ENCODE data around the gene MAP1B. TPM values are rescaled to one million over a fixed set of nuclear protein-coding genes. Genes with fewer than 3 reads are reported as not detected.

MAP1B gene
- total and polyA plus RNA-seq, 10 donors: 0.68 to 17.3 (median 9.8) TPM

- TF ChIP-seq, protein P1, sequence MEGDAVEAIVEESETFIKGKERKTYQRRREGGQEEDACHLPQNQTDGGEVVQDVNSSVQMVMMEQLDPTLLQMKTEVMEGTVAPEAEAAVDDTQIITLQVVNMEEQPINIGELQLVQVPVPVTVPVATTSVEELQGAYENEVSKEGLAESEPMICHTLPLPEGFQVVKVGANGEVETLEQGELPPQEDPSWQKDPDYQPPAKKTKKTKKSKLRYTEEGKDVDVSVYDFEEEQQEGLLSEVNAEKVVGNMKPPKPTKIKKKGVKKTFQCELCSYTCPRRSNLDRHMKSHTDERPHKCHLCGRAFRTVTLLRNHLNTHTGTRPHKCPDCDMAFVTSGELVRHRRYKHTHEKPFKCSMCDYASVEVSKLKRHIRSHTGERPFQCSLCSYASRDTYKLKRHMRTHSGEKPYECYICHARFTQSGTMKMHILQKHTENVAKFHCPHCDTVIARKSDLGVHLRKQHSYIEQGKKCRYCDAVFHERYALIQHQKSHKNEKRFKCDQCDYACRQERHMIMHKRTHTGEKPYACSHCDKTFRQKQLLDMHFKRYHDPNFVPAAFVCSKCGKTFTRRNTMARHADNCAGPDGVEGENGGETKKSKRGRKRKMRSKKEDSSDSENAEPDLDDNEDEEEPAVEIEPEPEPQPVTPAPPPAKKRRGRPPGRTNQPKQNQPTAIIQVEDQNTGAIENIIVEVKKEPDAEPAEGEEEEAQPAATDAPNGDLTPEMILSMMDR (IDR thresholded peaks at IDR 0.05 in 8 of 11, conservative IDR thresholded peaks at IDR 0.05 in 3 of 11): no peak
- no peak for TF ChIP-seq POLR2AphosphoS5 (IDR thresholded peaks at IDR 0.05)
- TF ChIP-seq POLR2A (IDR thresholded peaks at IDR 0.05): no peak
- H3K4me1 ChIP-seq: peaks cover 0 to 18% (median 0%) of the 10 kb centered on the region in 6 donors
- intact Hi-C loops (cut with DNase I; ENCODE audit: low total_unique reads): no loop called here
- no peaks in the 10 kb centered on the region for H3K27me3 ChIP-seq (replicated peaks in 1 of 7)
- no peak for DNase-seq
- H3K9me3 ChIP-seq: no peaks in the 10 kb centered on the region
- H3K36me3 ChIP-seq: peaks cover 0 to 19% (median 0%) of the 10 kb centered on the region in 6 donors
- no peak overlapping the region for H3K27ac ChIP-seq
- H3K4me3 ChIP-seq: no peak overlapping the region
- 95 to 99% (median 97%) methylated on average over 3 of the region's 3 CpGs for WGBS, 5 donors
Measured at GRCh38 chr5:72255237-72255636, 148.0 kb downstream of the MAP1B start.

- Histone ChIP-seq H3K4me3 (no peak overlapping the region), H3K9me3 (no peaks in the 10 kb centered on the region), H3K27ac (no peak overlapping the region), H3K27me3 (replicated peaks in 1 of 7) (no peaks in the 10 kb centered on the region), H3K4me1 (peaks cover 0 to 18% (median 0%) of the 10 kb centered on the region in 6 donors), H3K36me3 (peaks cover 0 to 20% (median 0%) of the 10 kb centered on the region in 6 donors)
- TF ChIP-seq, protein P1 (IDR thresholded peaks at IDR 0.05 in 8 of 11, conservative IDR thresholded peaks at IDR 0.05 in 3 of 11): no peak
- TF ChIP-seq POLR2A (IDR thresholded peaks at IDR 0.05) (no peak), POLR2AphosphoS5 (IDR thresholded peaks at IDR 0.05) (no peak)
- no peak for DNase-seq
- intact Hi-C loops (cut with DNase I; ENCODE audit: low total_unique reads): no loop called here
- 91 to 97% (median 94%) methylated on average over 2 of the region's 2 CpGs for WGBS, 5 donors
Measured at GRCh38 chr5:72255670-72256069, 148.4 kb downstream of the MAP1B start.

DNA sequence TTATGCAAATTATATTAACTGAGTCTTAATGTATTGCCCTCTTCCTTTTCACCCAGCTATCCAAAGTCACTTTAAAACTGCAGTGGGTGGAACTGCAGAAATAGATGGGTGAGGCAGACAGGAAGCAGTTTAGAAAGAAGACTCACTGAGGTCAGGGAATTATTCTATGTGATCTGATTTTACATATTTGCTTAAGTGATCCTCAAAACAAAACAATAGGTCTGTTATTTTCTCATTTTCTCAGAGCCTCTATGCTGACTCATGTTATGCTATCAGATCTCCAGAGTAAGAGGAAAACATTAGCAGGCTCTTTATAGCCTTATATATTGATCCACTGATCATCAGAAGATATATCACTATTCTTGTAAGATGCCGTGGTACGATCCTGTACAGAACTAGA lies 149.3 kb downstream of the MAP1B start:
- 95 to 98% (median 97%) methylated on average over 2 of the region's 2 CpGs for WGBS, 5 donors
- Histone ChIP-seq H3K9me3 (no peaks in the 10 kb centered on the region), H3K4me3 (no peak overlapping the region), H3K4me1 (peaks cover 0 to 18% (median 0%) of the 10 kb centered on the region in 6 donors), H3K27ac (no peak overlapping the region), H3K36me3 (peaks cover 0 to 26% (median 0%) of the 10 kb centered on the region in 6 donors), H3K27me3 (replicated peaks in 1 of 7) (no peaks in the 10 kb centered on the region)
- no peak for DNase-seq
- TF ChIP-seq POLR2A (IDR thresholded peaks at IDR 0.05) (no peak), POLR2AphosphoS5 (IDR thresholded peaks at IDR 0.05) (no peak)
- intact Hi-C loops (cut with DNase I; ENCODE audit: low total_unique reads): no loop called here

Small RNA genes within 50 kb of the gene (microRNA-seq; reads per million reads assigned to microRNA genes)
- 0 reads per million in 3 donors for gene MIR4803

Small RNA genes within 50 kb of the gene (small RNA-seq; reads per million reads assigned to genes)
- gene MIR4803: 0 reads per million in 4 donors

Other genes starting within 250 kb of the MAP1B start
- 10 to 100 TPM; 38.3 to 55.5 (median 46.4) TPM for gene MRPS27, start 212.8 kb downstream of the MAP1B start, total RNA-seq
- 10 to 100 TPM; 23.5 to 27.9 (median 27.4) TPM for gene MRPS27, start 212.8 kb downstream of the MAP1B start, polyA plus RNA-seq
- 10 to 100 TPM in 1 of 7 donors, 1 to 10 TPM in 6; 6.7 to 11.7 (median 9.0) TPM for gene PTCD2, start 212.9 kb downstream of the MAP1B start, total RNA-seq
- gene PTCD2, start 212.9 kb downstream of the MAP1B start, polyA plus RNA-seq: 1 to 10 TPM; 1.2 to 2.5 (median 1.9) TPM